SK-N-SH treated with all-trans-retinoic acid at 6 μM for 48 hours (cell line): ENCODE results near the gene ARHGAP22.

Experiments
- ARNTL ChIP-seq: fragments of 450-650 bp; formaldehyde crosslinking; IDR thresholded peaks from 2 replicates; pipeline ENCODE4 v1.5.0; 2020; ENCODE audit warnings: low read depth, mild to moderate bottlenecking, moderate library complexity, borderline replicate concordance
- CREB5 ChIP-seq: fragments of 250-450 bp; sonication (Bioruptor Pico); IDR thresholded peaks from 2 replicates; pipeline ENCODE4 v1.5.1; 2020; ENCODE audit warnings: low read depth, mild to moderate bottlenecking, moderate library complexity
- CSDC2 ChIP-seq: fragments of 250-450 bp; sonication (Bioruptor Pico); IDR thresholded peaks from 2 replicates; pipeline ENCODE4 v1.5.0; 2020; ENCODE audit warnings: mild to moderate bottlenecking, moderate library complexity
- ISL1 ChIP-seq: fragments of 250-450 bp; sonication (Bioruptor Pico); IDR thresholded peaks from 2 replicates; pipeline ENCODE4 v2.1.2; 2022; ENCODE audit warnings: mild to moderate bottlenecking, moderate library complexity
- OSR1 ChIP-seq: fragments of 250-450 bp; sonication (Bioruptor Pico); IDR thresholded peaks from 2 replicates; pipeline ENCODE4 v1.8.0; 2022; ENCODE audit warnings: moderate library complexity, mild to moderate bottlenecking, inconsistent platforms
- PATZ1 ChIP-seq: fragments of 250-450 bp; sonication (Bioruptor Pico); IDR thresholded peaks from 2 replicates; pipeline ENCODE4 v1.8.0; 2020; ENCODE audit warnings: mild to moderate bottlenecking, moderate library complexity, borderline replicate concordance
- PPARA ChIP-seq: fragments of 250-450 bp; sonication (Bioruptor Pico); IDR thresholded peaks from 2 replicates; pipeline ENCODE4 v1.5.0; 2020; ENCODE audit warnings: mild to moderate bottlenecking, borderline replicate concordance
- RARB ChIP-seq: fragments of 250-450 bp; sonication (Bioruptor Pico); IDR thresholded peaks from 2 replicates; pipeline ENCODE4 v1.8.0; 2021; ENCODE audit warnings: mild to moderate bottlenecking, moderate library complexity
- TOX ChIP-seq: fragments of 250-450 bp; sonication (Bioruptor Pico); IDR thresholded peaks from 2 replicates; pipeline ENCODE4 v1.8.0; 2021; ENCODE audit warnings: mild to moderate bottlenecking, moderate library complexity, borderline replicate concordance
- ZFP3 ChIP-seq: fragments of 250-450 bp; sonication (Bioruptor Pico); IDR thresholded peaks from 2 replicates; pipeline ENCODE4 v1.5.0; 2020; ENCODE audit warnings: mild to moderate bottlenecking, moderate library complexity
- ZFP30 ChIP-seq: fragments of 450-650 bp; formaldehyde crosslinking; IDR thresholded peaks from 2 replicates; pipeline ENCODE4 v1.5.0; 2022; ENCODE audit warnings: mild to moderate bottlenecking, moderate library complexity

- no peak for TF ChIP-seq PATZ1 (CRISPR knock-in tag)
- TF ChIP-seq ZFP30 (CRISPR knock-in tag) = no peak
- no peak for TF ChIP-seq CSDC2
- no peak for TF ChIP-seq PPARA (CRISPR knock-in tag)
- no peak for TF ChIP-seq ARNTL (CRISPR knock-in tag)
- no peak for TF ChIP-seq OSR1
- no peak for TF ChIP-seq ISL1 (CRISPR knock-in tag)
- TF ChIP-seq ZFP3 (CRISPR knock-in tag) = no peak
- TF ChIP-seq RARB (CRISPR knock-in tag) = no peak
- no peak for TF ChIP-seq TOX (CRISPR knock-in tag)
- no peak for TF ChIP-seq CREB5 (CRISPR knock-in tag)
These were observed 194.4 kb downstream of the ARHGAP22 start for GRCh38 chr10:48410503-48410902.
